ENCODE data around the gene FAM181A.

Gene FAM181A

GRCh38 chr14:93926873-93927799 is at the start of gene FAM181A:
Gene FAM181A (plus strand): TSS chr14:93927344. CDS start chr14:93928286, 942 bp downstream.
- DNase-seq (ENCODE audit: low read depth in 3 of 3), result no peak

- no peak for DNase-seq (ENCODE audit: low read depth in 3 of 3)
Observed at GRCh38 chr14:93878212-93878611, 48.9 kb upstream of the FAM181A start.

- no peak for DNase-seq (ENCODE audit: low read depth in 3 of 3)
Observed at GRCh38 chr14:93878871-93879270, 48.3 kb upstream of the FAM181A start.

GRCh38 chr14:93879362-93879983 is 47.7 kb upstream of the FAM181A start:
- DNase-seq (ENCODE audit: low read depth in 3 of 3), result no peak

- DNase-seq (ENCODE audit: low read depth in 3 of 3), result no peak
Observed at GRCh38 chr14:93880021-93880820, 46.9 kb upstream of the FAM181A start.

- DNase-seq (ENCODE audit: low read depth in 3 of 3), result no peak
Observed at GRCh38 chr14:93884950-93885349, 42.2 kb upstream of the FAM181A start.

GRCh38 chr14:93888995-93889394 is 38.1 kb upstream of the FAM181A start:
- no peak for DNase-seq (ENCODE audit: low read depth in 3 of 3)

GRCh38 chr14:93889739-93890483 is 37.2 kb upstream of the FAM181A start:
- no peak for DNase-seq (ENCODE audit: low read depth in 3 of 3)

- no peak for DNase-seq (ENCODE audit: low read depth in 3 of 3)
Observed at GRCh38 chr14:93891756-93892504, 35.2 kb upstream of the FAM181A start.

- no peak for DNase-seq (ENCODE audit: low read depth in 3 of 3)
Observed at GRCh38 chr14:93892505-93892839, 34.7 kb upstream of the FAM181A start.

- DNase-seq (ENCODE audit: low read depth in 3 of 3), result peak; percentile 29 to 64 (median 62)
Observed at GRCh38 chr14:93892923-93893558, 34.1 kb upstream of the FAM181A start.

- no peak for DNase-seq (ENCODE audit: low read depth in 3 of 3)
Observed at GRCh38 chr14:93893661-93894261, 33.4 kb upstream of the FAM181A start.

- no peak for DNase-seq (ENCODE audit: low read depth in 3 of 3)
Observed at GRCh38 chr14:93895023-93895604, 32.0 kb upstream of the FAM181A start.

- DNase-seq (ENCODE audit: low read depth in 3 of 3), result no peak
Observed at GRCh38 chr14:93897476-93897845, 29.7 kb upstream of the FAM181A start.

- no peak for DNase-seq (ENCODE audit: low read depth in 3 of 3)
Observed at GRCh38 chr14:93898081-93898611, 29.0 kb upstream of the FAM181A start.

GRCh38 chr14:93898731-93899130 is 28.4 kb upstream of the FAM181A start:
- DNase-seq (ENCODE audit: low read depth in 3 of 3), result no peak

GRCh38 chr14:93901813-93902212 is 25.3 kb upstream of the FAM181A start:
- DNase-seq (ENCODE audit: low read depth in 3 of 3), result no peak

- DNase-seq (ENCODE audit: low read depth in 3 of 3), result no peak
Observed at GRCh38 chr14:93902619-93903307, 24.4 kb upstream of the FAM181A start.
